NCI-H146 treated with DMSO at 0.1 percent for 48 hours (cell line): Measurements from ENCODE around the gene USP17L29.
"Not testable (repeated sequence)": the region's sequence is repeated elsewhere in the genome, so short reads cannot be mapped to it uniquely, and the experiment has no call there.

Experiments used
- DNase-seq: peaks from one replicate; lab custom pipeline; 2025; ENCODE audit not compliant: unreplicated experiment; lab: John Stamatoyannopoulos, UW

The USP17L29 gene

DNA sequence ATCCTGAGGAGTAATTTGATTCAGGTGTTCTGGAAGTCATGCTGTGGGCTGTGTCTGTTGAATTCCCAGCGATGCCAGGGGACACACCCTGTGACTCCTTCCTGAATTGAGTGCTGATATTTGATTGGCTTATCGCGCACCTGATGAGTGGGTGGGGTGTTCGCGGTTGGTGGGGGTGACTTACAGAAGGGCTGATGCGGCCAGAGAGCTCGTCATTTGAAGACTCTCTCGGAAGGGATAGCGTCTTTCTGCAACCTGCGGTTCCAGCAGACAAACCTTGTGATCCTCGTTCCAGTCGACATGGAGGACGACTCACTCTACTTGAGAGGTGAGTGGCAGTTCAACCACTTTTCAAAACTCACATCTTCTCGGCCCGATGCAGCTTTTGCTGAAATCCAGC is at the start of gene USP17L29:
Gene USP17L29 (plus strand): TSS at position 301 of the 400 bp plus-strand sequence. CDS start 0 bp downstream, at position 301.
- not testable (repeated sequence) for DNase-seq

- not testable (repeated sequence) for DNase-seq
Measured at GRCh38 chr4:9324191-9324590, 29.2 kb upstream of the USP17L29 start.

DNA sequence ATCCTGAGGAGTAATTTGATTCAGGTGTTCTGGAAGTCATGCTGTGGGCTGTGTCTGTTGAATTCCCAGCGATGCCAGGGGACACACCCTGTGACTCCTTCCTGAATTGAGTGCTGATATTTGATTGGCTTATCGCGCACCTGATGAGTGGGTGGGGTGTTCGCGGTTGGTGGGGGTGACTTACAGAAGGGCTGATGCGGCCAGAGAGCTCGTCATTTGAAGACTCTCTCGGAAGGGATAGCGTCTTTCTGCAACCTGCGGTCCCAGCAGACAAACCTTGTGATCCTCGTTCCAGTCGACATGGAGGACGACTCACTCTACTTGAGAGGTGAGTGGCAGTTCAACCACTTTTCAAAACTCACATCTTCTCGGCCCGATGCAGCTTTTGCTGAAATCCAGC is 28.6 kb upstream of the USP17L29 start, which contains the start of gene USP17L24:
Gene USP17L24 (plus strand): TSS at position 301 of the 400 bp plus-strand sequence. CDS start 0 bp downstream, at position 301.
- not testable (repeated sequence) for DNase-seq

DNA sequence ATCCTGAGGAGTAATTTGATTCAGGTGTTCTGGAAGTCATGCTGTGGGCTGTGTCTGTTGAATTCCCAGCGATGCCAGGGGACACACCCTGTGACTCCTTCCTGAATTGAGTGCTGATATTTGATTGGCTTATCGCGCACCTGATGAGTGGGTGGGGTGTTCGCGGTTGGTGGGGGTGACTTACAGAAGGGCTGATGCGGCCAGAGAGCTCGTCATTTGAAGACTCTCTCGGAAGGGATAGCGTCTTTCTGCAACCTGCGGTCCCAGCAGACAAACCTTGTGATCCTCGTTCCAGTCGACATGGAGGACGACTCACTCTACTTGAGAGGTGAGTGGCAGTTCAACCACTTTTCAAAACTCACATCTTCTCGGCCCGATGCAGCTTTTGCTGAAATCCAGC is 23.8 kb upstream of the USP17L29 start, which contains the start of gene USP17L25:
Gene USP17L25 (plus strand): TSS at position 301 of the 400 bp plus-strand sequence. CDS start 0 bp downstream, at position 301.
- not testable (repeated sequence) for DNase-seq

- not testable (repeated sequence) for DNase-seq
Measured at GRCh38 chr4:9334358-9334757, 19.1 kb upstream of the USP17L29 start, which contains the start of gene USP17L26. Gene USP17L26, plus strand, starts transcription at chr4:9334658. Its CDS starts 0 bp downstream, at chr4:9334658.

DNA sequence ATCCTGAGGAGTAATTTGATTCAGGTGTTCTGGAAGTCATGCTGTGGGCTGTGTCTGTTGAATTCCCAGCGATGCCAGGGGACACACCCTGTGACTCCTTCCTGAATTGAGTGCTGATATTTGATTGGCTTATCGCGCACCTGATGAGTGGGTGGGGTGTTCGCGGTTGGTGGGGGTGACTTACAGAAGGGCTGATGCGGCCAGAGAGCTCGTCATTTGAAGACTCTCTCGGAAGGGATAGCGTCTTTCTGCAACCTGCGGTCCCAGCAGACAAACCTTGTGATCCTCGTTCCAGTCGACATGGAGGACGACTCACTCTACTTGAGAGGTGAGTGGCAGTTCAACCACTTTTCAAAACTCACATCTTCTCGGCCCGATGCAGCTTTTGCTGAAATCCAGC is 14.3 kb upstream of the USP17L29 start, which contains the start of gene USP17L5:
Gene USP17L5 (plus strand): TSS at position 301 of the 400 bp plus-strand sequence. CDS start 0 bp downstream, at position 301.
- not testable (repeated sequence) for DNase-seq

DNA sequence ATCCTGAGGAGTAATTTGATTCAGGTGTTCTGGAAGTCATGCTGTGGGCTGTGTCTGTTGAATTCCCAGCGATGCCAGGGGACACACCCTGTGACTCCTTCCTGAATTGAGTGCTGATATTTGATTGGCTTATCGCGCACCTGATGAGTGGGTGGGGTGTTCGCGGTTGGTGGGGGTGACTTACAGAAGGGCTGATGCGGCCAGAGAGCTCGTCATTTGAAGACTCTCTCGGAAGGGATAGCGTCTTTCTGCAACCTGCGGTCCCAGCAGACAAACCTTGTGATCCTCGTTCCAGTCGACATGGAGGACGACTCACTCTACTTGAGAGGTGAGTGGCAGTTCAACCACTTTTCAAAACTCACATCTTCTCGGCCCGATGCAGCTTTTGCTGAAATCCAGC is 9.6 kb upstream of the USP17L29 start, which contains the start of gene USP17L27:
Gene USP17L27 (plus strand): TSS at position 301 of the 400 bp plus-strand sequence. CDS start 0 bp downstream, at position 301.
- DNase-seq, result not testable (repeated sequence)

DNA sequence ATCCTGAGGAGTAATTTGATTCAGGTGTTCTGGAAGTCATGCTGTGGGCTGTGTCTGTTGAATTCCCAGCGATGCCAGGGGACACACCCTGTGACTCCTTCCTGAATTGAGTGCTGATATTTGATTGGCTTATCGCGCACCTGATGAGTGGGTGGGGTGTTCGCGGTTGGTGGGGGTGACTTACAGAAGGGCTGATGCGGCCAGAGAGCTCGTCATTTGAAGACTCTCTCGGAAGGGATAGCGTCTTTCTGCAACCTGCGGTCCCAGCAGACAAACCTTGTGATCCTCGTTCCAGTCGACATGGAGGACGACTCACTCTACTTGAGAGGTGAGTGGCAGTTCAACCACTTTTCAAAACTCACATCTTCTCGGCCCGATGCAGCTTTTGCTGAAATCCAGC is 4.8 kb upstream of the USP17L29 start, which contains the start of gene USP17L28:
Gene USP17L28 (plus strand): TSS at position 301 of the 400 bp plus-strand sequence. CDS start 0 bp downstream, at position 301.
- not testable (repeated sequence) for DNase-seq

GRCh38 chr4:9350866-9351265 is 2.6 kb upstream of the USP17L29 start:
- DNase-seq, result not testable (repeated sequence)

DNA sequence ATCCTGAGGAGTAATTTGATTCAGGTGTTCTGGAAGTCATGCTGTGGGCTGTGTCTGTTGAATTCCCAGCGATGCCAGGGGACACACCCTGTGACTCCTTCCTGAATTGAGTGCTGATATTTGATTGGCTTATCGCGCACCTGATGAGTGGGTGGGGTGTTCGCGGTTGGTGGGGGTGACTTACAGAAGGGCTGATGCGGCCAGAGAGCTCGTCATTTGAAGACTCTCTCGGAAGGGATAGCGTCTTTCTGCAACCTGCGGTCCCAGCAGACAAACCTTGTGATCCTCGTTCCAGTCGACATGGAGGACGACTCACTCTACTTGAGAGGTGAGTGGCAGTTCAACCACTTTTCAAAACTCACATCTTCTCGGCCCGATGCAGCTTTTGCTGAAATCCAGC is 9.4 kb downstream of the USP17L29 start, which contains the start of gene USP17L30:
Gene USP17L30 (plus strand): TSS at position 301 of the 400 bp plus-strand sequence. CDS start 0 bp downstream, at position 301.
- DNase-seq, result not testable (repeated sequence)

- DNase-seq, result not testable (repeated sequence)
Measured at GRCh38 chr4:9379881-9380280, 26.4 kb downstream of the USP17L29 start.

GRCh38 chr4:9381012-9381534 is 27.6 kb downstream of the USP17L29 start:
- not testable (repeated sequence) for DNase-seq

DNA sequence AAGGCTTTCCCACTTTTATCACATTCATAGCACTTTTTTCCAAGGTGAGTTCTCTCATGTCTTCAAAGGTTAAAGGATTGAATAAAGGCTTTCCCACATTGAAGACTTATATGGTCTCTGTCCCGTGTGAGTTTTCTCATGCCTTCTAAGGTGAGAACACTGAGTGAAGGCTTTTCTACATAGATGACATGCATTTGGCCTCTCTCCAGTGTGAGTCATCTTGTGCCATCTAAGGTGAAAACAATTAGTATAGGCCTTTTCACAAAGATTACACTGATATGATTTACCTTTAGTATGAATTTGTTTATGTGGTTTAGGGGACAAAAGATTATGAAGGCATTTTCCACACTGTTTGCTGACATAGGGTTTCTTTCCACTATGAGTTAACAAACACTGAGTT is 30.7 kb downstream of the USP17L29 start:
- DNase-seq, result no peak

GRCh38 chr4:9389001-9389400 is 35.6 kb downstream of the USP17L29 start:
- DNase-seq, result not testable (repeated sequence)
